HT-29 (cell line): ENCODE measurements around the gene MRPL14. TPM values are rescaled to one million over a fixed set of nuclear protein-coding genes. Genes with fewer than 3 reads are reported as not detected.

Experiments
- DNase-seq: peaks from one replicate; pipeline ENCODE4 v3.0.0-alpha.2; 2015; ENCODE audit warnings: low spot score
- total RNA-seq: library from RNA; depleted of rRNA; stranded (reverse); fragments of >200 nt; shearing (Covaris generic); gene quantifications from 2 replicates; pipeline ENCODE4 v1.2.3, GENCODE V29; 2014

The MRPL14 gene
- total RNA-seq, 1 experiment from 2014 or later, result 160 TPM

GRCh38 chr6:44126320-44127149 lies 717 bp downstream of the MRPL14 start:
- peak; percentile 43 for DNase-seq

GRCh38 chr6:44123544-44123943 lies 3.7 kb downstream of the MRPL14 start:
- no peak for DNase-seq

- DNase-seq, result no peak
These were observed 4.5 kb downstream of the MRPL14 start for GRCh38 chr6:44122801-44123200.

GRCh38 chr6:44120692-44121443 lies 6.4 kb downstream of the MRPL14 start:
- DNase-seq, result no peak

- peak; percentile 56 for DNase-seq
These were observed 7.5 kb downstream of the MRPL14 start for GRCh38 chr6:44119704-44120262.

GRCh38 chr6:44117397-44118128 lies 9.7 kb downstream of the MRPL14 start:
- peak; percentile 43 for DNase-seq

- no peak for DNase-seq
These were observed 10.4 kb downstream of the MRPL14 start for GRCh38 chr6:44116641-44117382.

- no peak for DNase-seq
These were observed 11.4 kb downstream of the MRPL14 start for GRCh38 chr6:44115866-44116265.

- DNase-seq, result no peak
These were observed 13.8 kb downstream of the MRPL14 start for GRCh38 chr6:44113414-44113813.

GRCh38 chr6:44111434-44112417 lies 15.5 kb downstream of the MRPL14 start:
- no peak for DNase-seq

- no peak for DNase-seq
These were observed 16.3 kb downstream of the MRPL14 start for GRCh38 chr6:44110966-44111365.

GRCh38 chr6:44110005-44110676 lies 17.1 kb downstream of the MRPL14 start:
- no peak for DNase-seq

- DNase-seq, result no peak
These were observed 18.0 kb downstream of the MRPL14 start for GRCh38 chr6:44109212-44109611.

GRCh38 chr6:44108471-44108870 lies 18.8 kb downstream of the MRPL14 start:
- no peak for DNase-seq

GRCh38 chr6:44107017-44107416 lies 20.2 kb downstream of the MRPL14 start:
- no peak for DNase-seq

- no peak for DNase-seq
These were observed 21.1 kb downstream of the MRPL14 start for GRCh38 chr6:44105993-44106740.

- DNase-seq, result no peak
These were observed 22.1 kb downstream of the MRPL14 start for GRCh38 chr6:44105146-44105545.

- no peak for DNase-seq
These were observed 22.7 kb downstream of the MRPL14 start for GRCh38 chr6:44104481-44105021.
